Ascending aorta (tissue), 2 donors: ENCODE results near the gene MAEA. TPM values are rescaled to one million over a fixed set of nuclear protein-coding genes. Genes with fewer than 3 reads are reported as not detected.
"Not testable (repeated sequence)": the region's sequence is repeated elsewhere in the genome, so short reads cannot be mapped to it uniquely, and the experiment has no call there.

Experiments
- DNase-seq, 2 donors: peaks; one replicate each; pipeline ENCODE4 v3.0.0-alpha.2; 2019; ENCODE audit warnings: low spot score in 2 of 2
- H3K27ac ChIP-seq, 2 donors: fragments of 200-600 bp; sonication (generic); one replicate each; pipeline ENCODE4 v1.5.1; 2016 to 2017; ENCODE audit warnings: mild to moderate bottlenecking in 1 of 2
- H3K27me3 ChIP-seq: fragments of 200-600 bp; sonication (generic); one replicate; pipeline ENCODE4 v1.5.1; 2017
- H3K36me3 ChIP-seq, 2 donors: fragments of 200-600 bp; sonication (generic); one replicate each; pipeline ENCODE4 v1.5.1; 2016
- H3K4me1 ChIP-seq, 2 donors: fragments of 200-600 bp; sonication (generic); one replicate each; pipeline ENCODE4 v1.5.1; 2016 to 2017; ENCODE audit warnings: mild to moderate bottlenecking in 1 of 2
- H3K4me3 ChIP-seq, 2 donors: fragments of 200-600 bp; sonication (generic); one replicate each; pipeline ENCODE4 v1.5.1; 2016 to 2017; ENCODE audit warnings: mild to moderate bottlenecking in 1 of 2
- H3K9me3 ChIP-seq, 2 donors: fragments of 200-600 bp; sonication (generic); one replicate each; pipeline ENCODE4 v1.5.1; 2016
- intact Hi-C: fragments of 100-400 bp; cut with DNase I; formaldehyde crosslinking; loops from one replicate; pipeline ENCODE4 v1.15.1; 2023
- total RNA-seq: library from RNA; depleted of rRNA; stranded (reverse); fragments of >200 nt; gene quantifications from one replicate; pipeline ENCODE4 v1.1.0, GENCODE V29; 2016
- TF ChIP-seq, protein P1 (sequence below), 3 experiments: fragments of 200-600 bp in 2 of 3; fragments of 450-650 bp in 1 of 3; sonication (generic) in 2 of 3; IDR thresholded peaks; one replicate each; pipeline ENCODE4 v1.5.1; 2016 to 2019; ENCODE audit warnings: antibody characterized with exemption in 3 of 3, mild to moderate bottlenecking in 1 of 3, moderate library complexity in 1 of 3

Gene MAEA
- total RNA-seq, 1 donor from 2014 or later, result 56.3 TPM

DNA sequence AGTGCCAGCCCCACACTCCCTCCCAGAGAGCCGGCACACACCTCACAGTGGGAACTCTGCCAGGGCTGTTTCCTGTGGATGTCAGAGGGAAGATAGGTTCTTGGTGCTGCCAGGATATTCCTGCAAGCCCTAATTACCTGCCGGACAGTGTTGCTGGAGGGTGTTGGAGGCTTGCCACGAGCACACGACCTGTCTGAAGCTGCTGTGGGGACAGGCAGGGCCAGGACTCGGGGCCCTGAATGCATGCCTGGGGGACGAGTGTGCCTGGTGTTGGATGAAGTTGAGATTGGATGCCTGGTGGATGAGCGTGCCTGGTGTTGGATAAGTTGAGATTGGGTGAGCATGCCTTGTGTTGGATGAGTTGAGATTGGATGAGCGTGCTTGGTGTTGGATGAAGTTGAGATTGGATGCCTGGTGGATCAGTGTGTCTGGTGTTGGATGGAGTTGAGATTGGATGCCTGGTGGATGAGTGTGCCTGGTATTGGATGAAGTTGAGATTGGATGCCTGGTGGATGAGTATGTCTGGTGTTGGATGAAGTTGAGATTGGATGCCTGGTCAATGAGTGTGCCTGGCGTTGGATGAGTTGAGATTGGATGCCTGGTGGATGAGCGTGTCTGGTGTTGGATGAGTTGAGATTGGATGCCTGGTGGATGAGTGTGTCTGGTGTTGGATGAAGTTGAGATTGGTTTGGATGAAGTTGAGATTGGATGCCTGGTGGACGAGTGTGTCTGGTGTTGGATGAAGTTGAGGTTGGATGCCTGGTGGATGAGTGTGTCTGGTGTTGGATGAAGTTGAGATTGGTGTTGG, 34.1 kb downstream of the MAEA start:
- TF ChIP-seq, protein P1, sequence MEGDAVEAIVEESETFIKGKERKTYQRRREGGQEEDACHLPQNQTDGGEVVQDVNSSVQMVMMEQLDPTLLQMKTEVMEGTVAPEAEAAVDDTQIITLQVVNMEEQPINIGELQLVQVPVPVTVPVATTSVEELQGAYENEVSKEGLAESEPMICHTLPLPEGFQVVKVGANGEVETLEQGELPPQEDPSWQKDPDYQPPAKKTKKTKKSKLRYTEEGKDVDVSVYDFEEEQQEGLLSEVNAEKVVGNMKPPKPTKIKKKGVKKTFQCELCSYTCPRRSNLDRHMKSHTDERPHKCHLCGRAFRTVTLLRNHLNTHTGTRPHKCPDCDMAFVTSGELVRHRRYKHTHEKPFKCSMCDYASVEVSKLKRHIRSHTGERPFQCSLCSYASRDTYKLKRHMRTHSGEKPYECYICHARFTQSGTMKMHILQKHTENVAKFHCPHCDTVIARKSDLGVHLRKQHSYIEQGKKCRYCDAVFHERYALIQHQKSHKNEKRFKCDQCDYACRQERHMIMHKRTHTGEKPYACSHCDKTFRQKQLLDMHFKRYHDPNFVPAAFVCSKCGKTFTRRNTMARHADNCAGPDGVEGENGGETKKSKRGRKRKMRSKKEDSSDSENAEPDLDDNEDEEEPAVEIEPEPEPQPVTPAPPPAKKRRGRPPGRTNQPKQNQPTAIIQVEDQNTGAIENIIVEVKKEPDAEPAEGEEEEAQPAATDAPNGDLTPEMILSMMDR (IDR thresholded peaks at IDR 0.05), result no peak
- no peaks in the 10 kb centered on the region for H3K9me3 ChIP-seq
- H3K4me3 ChIP-seq, result no peak overlapping the region
- H3K27ac ChIP-seq, result peak overlapping the region; percentile 56 to 73
- H3K27me3 ChIP-seq, result no peaks in the 10 kb centered on the region
- peak in 1 of 2 donors; percentile 77 for DNase-seq
- intact Hi-C loops, result loop anchor here (1.0 kb wide), 2 partner anchors 15 to 23 kb away; partner anchors contain the start of gene UVSSA
- peaks cover 24 to 51% of the 10 kb centered on the region in 2 donors for H3K36me3 ChIP-seq
- H3K4me1 ChIP-seq, result peaks cover 0 to 8% of the 10 kb centered on the region in 2 donors

DNA sequence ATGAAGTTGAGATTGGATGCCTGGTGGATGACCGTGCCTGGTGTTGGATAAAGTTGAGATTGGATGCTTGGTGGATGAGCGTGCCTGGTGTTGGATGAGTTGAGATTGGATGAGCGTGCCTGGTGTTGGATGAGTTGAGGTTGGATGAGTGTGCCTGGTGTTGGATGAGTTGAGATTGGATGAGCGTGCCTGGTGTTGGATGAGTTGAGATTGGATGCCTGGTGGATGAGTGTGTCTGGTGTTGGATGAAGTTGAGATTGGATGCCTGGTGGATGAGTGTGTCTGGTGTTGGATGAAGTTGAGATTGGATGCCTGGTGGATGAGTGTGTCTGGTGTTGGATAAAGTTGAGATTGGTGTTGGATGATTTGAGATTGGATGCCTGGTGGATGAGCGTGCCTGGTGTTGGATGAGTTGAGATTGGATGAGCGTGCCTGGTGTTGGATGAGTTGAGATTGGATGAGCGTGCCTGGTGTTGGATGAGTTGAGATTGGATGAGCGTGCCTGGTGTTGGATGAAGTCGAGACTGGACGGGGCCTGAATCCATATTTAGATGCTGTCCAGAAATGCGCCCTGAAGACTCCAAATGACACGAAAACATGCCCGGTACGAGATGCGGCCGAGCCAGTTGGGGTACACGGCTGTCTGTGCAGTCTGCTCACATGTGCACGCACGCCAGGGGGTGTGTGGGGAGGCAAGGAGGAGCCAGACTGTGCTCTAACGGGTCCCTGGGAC, 34.9 kb downstream of the MAEA start:
- not testable (repeated sequence) for H3K4me3 ChIP-seq, H3K9me3 ChIP-seq, H3K27me3 ChIP-seq, H3K4me1 ChIP-seq, DNase-seq
- Histone ChIP-seq H3K27ac (peak overlapping the region; percentile 56 to 57), H3K36me3 (peaks cover 28 to 59% of the 10 kb centered on the region in 2 donors)
- intact Hi-C loops, result loop anchor here (1.0 kb wide), 1 partner anchor 23 kb away; the partner anchor contains the start of gene UVSSA

DNA sequence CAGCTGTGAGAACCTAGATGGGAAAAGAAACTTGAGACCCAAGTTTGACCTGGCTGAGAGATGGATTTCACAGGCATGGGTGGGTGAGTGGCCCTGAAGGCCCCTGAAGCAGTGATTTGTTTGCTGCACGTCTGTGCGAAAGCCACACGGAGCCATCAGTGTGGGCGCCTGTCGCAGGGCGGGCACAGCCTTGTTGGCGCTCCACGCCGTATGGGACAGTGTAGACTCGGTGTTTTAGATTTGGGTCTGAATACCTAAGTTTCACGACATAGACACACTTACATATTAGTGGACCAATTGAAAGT, 35.4 kb downstream of the MAEA start:
- TF ChIP-seq, protein P1 (IDR thresholded peaks at IDR 0.05), result no peak
- H3K9me3 ChIP-seq, result no peaks in the 10 kb centered on the region
- no peak for DNase-seq
- no peak overlapping the region for H3K4me3 ChIP-seq
- H3K36me3 ChIP-seq, result peaks cover 28 to 61% of the 10 kb centered on the region in 2 donors
- H3K4me1 ChIP-seq, result peaks cover 0 to 8% of the 10 kb centered on the region in 2 donors
- H3K27me3 ChIP-seq, result no peaks in the 10 kb centered on the region
- H3K27ac ChIP-seq, result peak overlapping the region in 1 of 2 donors; percentile 57
- intact Hi-C loops, result no loop called here

DNA sequence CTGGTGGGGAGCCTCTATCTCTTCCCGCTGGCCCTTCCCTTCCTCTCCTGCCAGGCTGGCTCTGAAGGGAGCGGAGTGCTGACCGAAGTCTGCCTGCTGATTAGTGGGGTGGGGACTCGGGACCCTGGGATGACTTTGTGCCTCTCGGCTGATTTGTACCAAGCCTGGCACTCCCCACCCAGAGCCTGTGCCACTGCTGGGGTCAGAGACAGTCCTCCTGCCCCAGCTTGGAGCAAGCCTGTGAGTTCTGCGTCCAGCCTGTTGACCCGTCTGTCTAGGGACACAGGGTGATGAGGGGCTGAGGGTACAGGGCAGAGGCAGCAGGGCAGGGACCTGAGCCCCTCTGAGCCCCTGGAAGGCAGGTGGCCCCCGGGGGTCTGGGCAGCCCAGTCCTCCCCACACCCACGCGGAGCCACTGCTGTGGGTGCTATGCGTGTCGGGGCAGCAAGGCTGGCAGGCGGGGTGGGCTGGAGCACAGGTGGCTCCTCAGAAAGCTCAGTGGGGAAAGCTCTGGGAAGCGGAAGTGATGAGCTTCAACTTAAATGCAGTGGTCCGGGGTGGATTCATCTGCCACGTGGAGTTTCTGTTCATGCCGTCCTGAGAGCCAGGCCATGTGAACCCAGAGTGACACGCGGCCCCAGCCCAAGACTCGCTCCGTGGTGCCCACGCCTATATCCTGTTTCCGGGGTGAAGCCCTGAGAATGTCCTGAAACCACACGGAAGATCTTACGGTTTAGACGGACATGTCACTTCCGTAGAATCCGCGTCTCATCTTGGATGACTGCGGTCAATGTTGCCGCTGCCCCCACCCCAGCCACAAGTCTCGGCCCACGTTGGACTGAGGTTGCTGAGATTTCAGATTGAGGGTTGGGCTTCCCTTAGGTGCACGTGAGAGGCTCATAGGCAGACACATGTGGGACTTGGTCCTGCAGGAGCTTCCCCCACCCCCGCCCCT, 36.3 kb downstream of the MAEA start:
- Histone ChIP-seq H3K4me1 (peaks cover 0 to 8% of the 10 kb centered on the region in 2 donors), H3K4me3 (no peak overlapping the region), H3K27ac (no peak overlapping the region), H3K9me3 (no peaks in the 10 kb centered on the region), H3K36me3 (peaks cover 28 to 58% of the 10 kb centered on the region in 2 donors), H3K27me3 (no peaks in the 10 kb centered on the region)
- intact Hi-C loops, result no loop called here
- no peak for DNase-seq
- TF ChIP-seq, protein P1 (IDR thresholded peaks at IDR 0.05), result no peak

DNA sequence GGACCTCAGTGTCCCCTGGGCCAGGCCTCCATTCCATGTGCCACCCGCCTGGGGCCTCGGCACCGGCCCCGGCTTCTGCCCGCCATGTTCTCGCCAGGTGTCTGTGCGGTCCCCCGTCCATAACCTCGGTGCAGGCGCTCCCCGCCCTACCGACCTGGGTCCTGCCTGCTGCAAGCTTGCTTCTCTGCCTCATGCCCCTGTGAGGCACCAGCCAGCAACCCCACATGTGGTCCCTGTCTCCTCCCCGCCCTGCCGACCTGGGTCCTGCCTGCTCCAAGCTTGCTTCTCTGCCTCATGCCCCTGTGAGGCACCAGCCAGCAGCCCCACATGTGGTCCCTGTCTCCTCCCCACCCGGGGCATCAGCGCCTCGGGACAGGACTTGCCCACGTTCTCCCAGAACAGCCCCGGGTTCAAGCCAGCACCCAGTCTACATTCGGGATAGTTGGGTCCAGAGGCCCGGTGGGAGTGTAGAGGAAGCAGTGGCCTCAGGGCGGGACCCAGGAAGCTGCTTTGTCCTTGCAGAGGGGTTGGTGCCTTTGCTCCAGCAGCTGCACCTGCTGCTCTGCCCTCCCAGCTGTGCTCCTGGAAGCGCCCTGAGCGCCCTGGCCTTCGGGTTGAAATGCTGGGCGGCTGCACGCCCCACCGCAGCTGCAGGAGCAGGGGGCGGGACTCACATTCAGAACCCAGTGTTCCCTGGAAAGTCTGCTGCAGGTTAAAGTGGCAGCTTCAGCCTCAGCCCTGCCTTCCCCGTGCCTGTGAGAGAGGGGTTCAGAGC, 37.2 kb downstream of the MAEA start:
- Histone ChIP-seq H3K36me3 (peaks cover 28 to 62% of the 10 kb centered on the region in 2 donors), H3K4me3 (no peak overlapping the region), H3K27me3 (no peaks in the 10 kb centered on the region), H3K27ac (no peak overlapping the region), H3K9me3 (no peaks in the 10 kb centered on the region), H3K4me1 (peaks cover 0 to 8% of the 10 kb centered on the region in 2 donors)
- TF ChIP-seq, protein P1 (IDR thresholded peaks at IDR 0.05), result no peak
- no peak for DNase-seq
- intact Hi-C loops, result no loop called here
